Measurements from ENCODE around the gene SRBD1.

GRCh38 chr2:45611020-45611859 is at the start of gene SRBD1:
- no peak for TF ChIP-seq EZH2 (IDR thresholded peaks at IDR 0.05; ENCODE audit: insufficient read depth, poor library complexity, severe bottlenecking)
- no peak for TF ChIP-seq EZH2phosphoT487 (IDR thresholded peaks at IDR 0.05; ENCODE audit: insufficient read depth, low read depth)
